NK-92 (cell line): ENCODE data around the gene RELB.
"Not testable (repeated sequence)": the region's sequence is repeated elsewhere in the genome, so short reads cannot be mapped to it uniquely, and the experiment has no call there.

ENCODE experiments used
- DNase-seq: peaks from one replicate; lab custom pipeline; 2025; ENCODE audit not compliant: unreplicated experiment; lab: John Stamatoyannopoulos, UW

RELB gene

GRCh38 chr19:44986389-44986788 is 14.9 kb upstream of the RELB start:
- DNase-seq, result no peak

GRCh38 chr19:44987148-44987675 is 14.1 kb upstream of the RELB start:
- DNase-seq, result no peak

- DNase-seq, result no peak
These were observed 13.0 kb upstream of the RELB start for GRCh38 chr19:44988273-44988672.

- DNase-seq, result no peak
These were observed 12.2 kb upstream of the RELB start for GRCh38 chr19:44988896-44989556.

GRCh38 chr19:44990459-44990858 is 10.8 kb upstream of the RELB start:
- DNase-seq, result no peak

- no peak for DNase-seq
These were observed 10.3 kb upstream of the RELB start for GRCh38 chr19:44990966-44991365.

- DNase-seq, result no peak
These were observed 8.7 kb upstream of the RELB start for GRCh38 chr19:44992336-44993163.

GRCh38 chr19:44993526-44993925 is 7.7 kb upstream of the RELB start:
- no peak for DNase-seq

GRCh38 chr19:44993926-44994537 is 7.2 kb upstream of the RELB start:
- no peak for DNase-seq

GRCh38 chr19:44998025-44998424 is 3.2 kb upstream of the RELB start:
- no peak for DNase-seq

GRCh38 chr19:44999131-44999925 is 1.9 kb upstream of the RELB start:
- DNase-seq, result not testable (repeated sequence)

- not testable (repeated sequence) for DNase-seq
These were observed 599 bp upstream of the RELB start for GRCh38 chr19:45000665-45001064.

GRCh38 chr19:45003485-45003884 is 2.2 kb downstream of the RELB start:
- no peak for DNase-seq

GRCh38 chr19:45005787-45006186 is 4.5 kb downstream of the RELB start:
- DNase-seq, result no peak

- no peak for DNase-seq
These were observed 7.3 kb downstream of the RELB start for GRCh38 chr19:45008552-45008951.

- DNase-seq, result no peak
These were observed 8.5 kb downstream of the RELB start for GRCh38 chr19:45009625-45010255.

- no peak for DNase-seq
These were observed 9.0 kb downstream of the RELB start for GRCh38 chr19:45010306-45010705.

- DNase-seq, result no peak
These were observed 10.7 kb downstream of the RELB start for GRCh38 chr19:45011959-45012358.

- DNase-seq, result no peak
These were observed 15.4 kb downstream of the RELB start for GRCh38 chr19:45016388-45017314.
